A549 (cell line): ENCODE measurements around the gene PLD4. TPM values are rescaled to one million over a fixed set of nuclear protein-coding genes. Genes with fewer than 3 reads are reported as not detected.

Source experiments
- ATAC-seq, 2 experiments: fragments of 200-7000 bp in 1 of 2; fragments of >200 bp in 1 of 2; cut with Nextera tagmentation in 1 of 2; cut with Tn5 transposase in 1 of 2; 3 replicates each; pipeline versions ENCODE4 v1.8.0 to v1.9.1; 2018 to 2020; ENCODE audit warnings: mild to moderate bottlenecking in 1 of 2, moderate library complexity in 1 of 2
- CTCF ChIA-PET: fragments of 300-600 bp; sonication (Branson Sonifier 250); formaldehyde crosslinking; extraction: SDS; loops from one replicate; lab custom pipeline; 2021; ENCODE audit warnings: antibody characterized with exemption, inconsistent platforms; lab: Yijun Ruan, JAX
- POLR2A ChIA-PET: fragments of 350-600 bp; formaldehyde crosslinking; extraction: SDS; loops from one replicate; lab custom pipeline; 2021; ENCODE audit warnings: antibody characterized with exemption, inconsistent platforms; lab: Yijun Ruan, JAX
- DNase-seq, 2 experiments: peaks; one replicate each; pipeline versions ENCODE4 v3.0.0 to v3.0.0-alpha.2; 2011 to 2016; ENCODE audit warnings: low read depth in 1 of 2, low spot score in 1 of 2
- FAIRE-seq: peaks from 2 replicates; lab custom pipeline; 2011; peaks lifted over from hg19 to GRCh38; lab: Jason Lieb, UNC
- H3K27ac ChIP-seq, 2 experiments: fragments of >200 bp; sonication (Bioruptor Twin); formaldehyde crosslinking; 3 replicates each; pipeline ENCODE4 v1.5.1; 2016 to 2017
- H3K4me1 ChIP-seq: fragments of >200 bp; sonication (Bioruptor Twin); formaldehyde crosslinking; 3 replicates; pipeline ENCODE4 v1.6.1; 2016
- H3K4me2 ChIP-seq: fragments of >200 bp; sonication (Bioruptor Twin); formaldehyde crosslinking; 3 replicates; pipeline ENCODE4 v1.6.1; 2016
- H3K4me3 ChIP-seq: fragments of >200 bp; sonication (Bioruptor Twin); formaldehyde crosslinking; 3 replicates; pipeline ENCODE4 v1.5.1; 2016
- H3K9me3 ChIP-seq: fragments of >200 bp; sonication (Bioruptor Twin); formaldehyde crosslinking; 3 replicates; pipeline ENCODE4 v1.6.1; 2016
- EHMT2 ChIP-seq: fragments of 200-600 bp; sonication (generic); IDR thresholded peaks from 2 replicates; pipeline ENCODE4 v1.6.1; 2016; ENCODE audit warnings: antibody characterized with exemption, low read depth, mild to moderate bottlenecking, moderate library complexity
- FOXS1 ChIP-seq: fragments of 250-450 bp; sonication (Bioruptor Pico); IDR thresholded peaks from 2 replicates; pipeline ENCODE4 v1.5.0; 2020; ENCODE audit warnings: mild to moderate bottlenecking, moderate library complexity
- GATA3 ChIP-seq: IDR thresholded peaks from 2 replicates; pipeline ENCODE4 v1.6.1; 2012; ENCODE audit warnings: borderline replicate concordance
- HOXB5 ChIP-seq: fragments of 250-450 bp; sonication (Bioruptor Pico); IDR thresholded peaks from 2 replicates; pipeline ENCODE4 v1.5.0; 2020; ENCODE audit warnings: mild to moderate bottlenecking, moderate library complexity
- JUN ChIP-seq, 2 experiments: fragments of >200 bp; sonication (Bioruptor Twin); formaldehyde crosslinking; IDR thresholded peaks; 2 replicates in 1 of 2; 3 replicates in 1 of 2; pipeline ENCODE4 v1.6.1; 2016 to 2017
- KDM5A ChIP-seq: fragments of 200-600 bp; sonication (generic); IDR thresholded peaks from 2 replicates; pipeline ENCODE4 v1.6.1; 2016; ENCODE audit warnings: antibody characterized with exemption, mild to moderate bottlenecking
- NPAS2 ChIP-seq: fragments of 250-450 bp; sonication (Bioruptor Pico); IDR thresholded peaks from 2 replicates; pipeline ENCODE4 v1.8.0; 2022; ENCODE audit warnings: mild to moderate bottlenecking, moderate library complexity, borderline replicate concordance
- NR3C1 ChIP-seq: fragments of >200 bp; sonication (Bioruptor Twin); formaldehyde crosslinking; IDR thresholded peaks from 3 replicates; pipeline ENCODE4 v1.6.1; 2017
- PHF8 ChIP-seq: fragments of 200-600 bp; sonication (generic); IDR thresholded peaks from 2 replicates; pipeline ENCODE4 v1.6.1; 2016; ENCODE audit warnings: low read depth, mild to moderate bottlenecking, antibody characterized with exemption, moderate library complexity, borderline replicate concordance
- ZNF302 ChIP-seq: fragments of 250-450 bp; sonication (Bioruptor Pico); IDR thresholded peaks from 2 replicates; pipeline ENCODE4 v1.9.0; 2021; ENCODE audit warnings: inconsistent platforms, mild to moderate bottlenecking, moderate library complexity
- WGBS: methylation state at CpG from one replicate; pipeline ENCODE4 v1.1.6; 2017; ENCODE audit errors: missing lambda C conversion rate; 5-methylcytosine and 5-hydroxymethylcytosine counted together
- polyA plus RNA-seq, 4 experiments: library from polyadenylated mRNA; depleted of rRNA in 3 of 4; stranded (reverse); fragments of >200 nt; fragmentation: RNase III in 1 of 4; extraction: RNeasy Plus Mini Kit Qiagen cat#74134 plus additional on column Dnase treatment in 1 of 4; gene quantifications; 2 replicates in 3 of 4; 3 replicates in 1 of 4; pipeline ENCODE4 v1.2.3, GENCODE V29; 2011 to 2017
- TF ChIP-seq, protein P1 (sequence below): fragments of 200-600 bp; sonication (generic); IDR thresholded peaks from 2 replicates; pipeline ENCODE4 v1.6.1; 2016; ENCODE audit warnings: antibody characterized with exemption, mild to moderate bottlenecking, moderate library complexity
- TF ChIP-seq, protein P2 (sequence below): fragments of >200 bp; sonication (Bioruptor Twin); formaldehyde crosslinking; IDR thresholded peaks from 3 replicates; pipeline ENCODE4 v1.6.1; 2016
- TF ChIP-seq, protein P3 (sequence below): IDR thresholded peaks from 2 replicates; pipeline ENCODE4 v1.6.1; 2012
- TF ChIP-seq, protein P4 (sequence below): fragments of >200 bp; sonication (Bioruptor Twin); formaldehyde crosslinking; IDR thresholded peaks from 3 replicates; pipeline ENCODE4 v1.5.1; 2016
- TF ChIP-seq, protein P5 (sequence below): fragments of 250-450 bp; sonication (Bioruptor Pico); IDR thresholded peaks from 2 replicates; pipeline ENCODE4 v1.5.0; 2021; ENCODE audit warnings: mild to moderate bottlenecking, moderate library complexity, borderline replicate concordance

PLD4 gene
- polyA plus RNA-seq, 2 of the 4 experiments (the other 2 are of a cell fraction) = 0.01 TPM

DNA sequence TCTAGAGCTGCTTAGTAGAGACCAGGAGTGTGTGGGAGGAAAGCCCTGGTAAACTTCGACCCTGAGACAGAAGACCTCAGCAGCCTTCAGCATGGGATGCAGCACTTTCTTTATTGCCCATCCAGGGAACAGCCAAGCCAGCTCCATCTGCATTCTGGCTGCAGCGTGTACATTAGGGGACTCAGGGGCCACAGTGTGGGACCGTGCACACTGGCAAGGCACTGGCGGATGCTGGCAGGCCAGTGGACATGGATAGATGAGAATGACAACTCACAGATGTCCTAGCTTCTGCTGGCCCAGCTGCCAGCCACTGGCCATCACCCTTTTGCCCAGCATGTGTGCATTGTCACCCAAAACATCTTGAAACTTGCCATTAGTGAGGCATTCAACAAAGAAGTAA lies 12.5 kb downstream of the PLD4 start:
- CTCF ChIA-PET = interaction anchor here (0.6 to 8.8 kb wide), 7 partner anchors 14 to 249 kb away, joined by 3 to 86 read pairs (median 5); no protein-coding TSS in a partner anchor
- no peak for TF ChIP-seq PHF8
- TF ChIP-seq FOXS1 (CRISPR knock-in tag) = no peak
- TF ChIP-seq NR3C1 = no peak
- TF ChIP-seq, protein P1, sequence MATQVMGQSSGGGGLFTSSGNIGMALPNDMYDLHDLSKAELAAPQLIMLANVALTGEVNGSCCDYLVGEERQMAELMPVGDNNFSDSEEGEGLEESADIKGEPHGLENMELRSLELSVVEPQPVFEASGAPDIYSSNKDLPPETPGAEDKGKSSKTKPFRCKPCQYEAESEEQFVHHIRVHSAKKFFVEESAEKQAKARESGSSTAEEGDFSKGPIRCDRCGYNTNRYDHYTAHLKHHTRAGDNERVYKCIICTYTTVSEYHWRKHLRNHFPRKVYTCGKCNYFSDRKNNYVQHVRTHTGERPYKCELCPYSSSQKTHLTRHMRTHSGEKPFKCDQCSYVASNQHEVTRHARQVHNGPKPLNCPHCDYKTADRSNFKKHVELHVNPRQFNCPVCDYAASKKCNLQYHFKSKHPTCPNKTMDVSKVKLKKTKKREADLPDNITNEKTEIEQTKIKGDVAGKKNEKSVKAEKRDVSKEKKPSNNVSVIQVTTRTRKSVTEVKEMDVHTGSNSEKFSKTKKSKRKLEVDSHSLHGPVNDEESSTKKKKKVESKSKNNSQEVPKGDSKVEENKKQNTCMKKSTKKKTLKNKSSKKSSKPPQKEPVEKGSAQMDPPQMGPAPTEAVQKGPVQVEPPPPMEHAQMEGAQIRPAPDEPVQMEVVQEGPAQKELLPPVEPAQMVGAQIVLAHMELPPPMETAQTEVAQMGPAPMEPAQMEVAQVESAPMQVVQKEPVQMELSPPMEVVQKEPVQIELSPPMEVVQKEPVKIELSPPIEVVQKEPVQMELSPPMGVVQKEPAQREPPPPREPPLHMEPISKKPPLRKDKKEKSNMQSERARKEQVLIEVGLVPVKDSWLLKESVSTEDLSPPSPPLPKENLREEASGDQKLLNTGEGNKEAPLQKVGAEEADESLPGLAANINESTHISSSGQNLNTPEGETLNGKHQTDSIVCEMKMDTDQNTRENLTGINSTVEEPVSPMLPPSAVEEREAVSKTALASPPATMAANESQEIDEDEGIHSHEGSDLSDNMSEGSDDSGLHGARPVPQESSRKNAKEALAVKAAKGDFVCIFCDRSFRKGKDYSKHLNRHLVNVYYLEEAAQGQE = no peak
- no peak for TF ChIP-seq EHMT2
- TF ChIP-seq, protein P2, sequence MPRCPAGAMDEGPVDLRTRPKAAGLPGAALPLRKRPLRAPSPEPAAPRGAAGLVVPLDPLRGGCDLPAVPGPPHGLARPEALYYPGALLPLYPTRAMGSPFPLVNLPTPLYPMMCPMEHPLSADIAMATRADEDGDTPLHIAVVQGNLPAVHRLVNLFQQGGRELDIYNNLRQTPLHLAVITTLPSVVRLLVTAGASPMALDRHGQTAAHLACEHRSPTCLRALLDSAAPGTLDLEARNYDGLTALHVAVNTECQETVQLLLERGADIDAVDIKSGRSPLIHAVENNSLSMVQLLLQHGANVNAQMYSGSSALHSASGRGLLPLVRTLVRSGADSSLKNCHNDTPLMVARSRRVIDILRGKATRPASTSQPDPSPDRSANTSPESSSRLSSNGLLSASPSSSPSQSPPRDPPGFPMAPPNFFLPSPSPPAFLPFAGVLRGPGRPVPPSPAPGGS = no peak
- POLR2A ChIA-PET = interaction anchor here (1.8 kb wide), 1 partner anchor 33 kb away, joined by 5 read pairs; no protein-coding TSS in a partner anchor
- peaks cover 7% of the 10 kb centered on the region; the same call in 1 of the 3 replicates for H3K4me1 ChIP-seq
- H3K27ac ChIP-seq = no peak overlapping the region
- FAIRE-seq (no peak), DNase-seq (no peak), ATAC-seq (no peak)
- H3K4me3 ChIP-seq = no peak overlapping the region
- 94% methylated on average over 4 of the region's 4 CpGs for WGBS
- no peaks in the 10 kb centered on the region for H3K9me3 ChIP-seq
- no peak overlapping the region for H3K4me2 ChIP-seq

DNA sequence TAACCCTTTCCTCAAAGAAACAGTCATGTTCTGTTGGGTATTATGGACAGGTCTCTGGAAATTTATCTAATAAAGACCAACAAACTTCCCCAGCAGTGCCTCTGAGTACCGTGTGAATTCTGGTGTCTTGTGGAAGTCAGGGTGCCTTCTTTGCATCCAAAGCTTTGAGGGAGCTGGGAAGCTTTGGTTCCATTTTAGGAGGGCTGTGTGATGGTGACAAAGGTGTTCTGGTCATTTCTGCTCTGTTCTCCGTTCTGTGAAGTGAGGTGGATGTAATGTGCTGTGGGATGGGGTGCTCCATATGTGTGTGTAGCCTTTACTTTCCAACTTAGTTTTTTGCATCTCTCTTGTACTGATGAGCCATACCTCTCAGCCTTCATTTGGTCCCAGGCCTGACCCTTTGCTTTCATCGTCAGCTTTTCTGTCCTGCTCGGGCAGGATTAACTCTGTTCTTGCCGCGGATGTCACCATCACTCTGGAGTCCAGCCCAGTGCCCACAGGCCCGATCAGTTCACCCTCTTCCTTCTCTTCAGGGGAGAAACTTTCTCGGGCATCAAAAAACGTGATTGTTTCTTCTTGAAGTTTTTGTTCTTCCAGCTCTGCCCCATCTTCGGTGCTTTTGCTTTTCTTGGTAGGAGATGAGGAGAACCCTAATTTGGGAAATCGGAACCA lies 13.2 kb downstream of the PLD4 start:
- ATAC-seq (no peak), DNase-seq (no peak), FAIRE-seq (no peak)
- Histone ChIP-seq H3K4me3 (no peak overlapping the region), H3K4me2 (no peak overlapping the region), H3K4me1 (peaks cover 5% of the 10 kb centered on the region; the same call in 1 of the 3 replicates), H3K9me3 (no peaks in the 10 kb centered on the region), H3K27ac (no peak overlapping the region)
- ChIA-PET CTCF (interaction anchor here (0.6 to 8.8 kb wide), 7 partner anchors 14 to 248 kb away, joined by 3 to 86 read pairs (median 5); no protein-coding TSS in a partner anchor), POLR2A (interaction anchor here (1.8 kb wide), 1 partner anchor 33 kb away, joined by 5 read pairs; no protein-coding TSS in a partner anchor)
- TF ChIP-seq HOXB5 (no peak), ZNF302 (CRISPR knock-in tag) (no peak), KDM5A (no peak), JUN (IDR thresholded peaks at IDR 0.05) (no peak), NPAS2 (no peak), GATA3 (no peak)
- TF ChIP-seq, protein P3, sequence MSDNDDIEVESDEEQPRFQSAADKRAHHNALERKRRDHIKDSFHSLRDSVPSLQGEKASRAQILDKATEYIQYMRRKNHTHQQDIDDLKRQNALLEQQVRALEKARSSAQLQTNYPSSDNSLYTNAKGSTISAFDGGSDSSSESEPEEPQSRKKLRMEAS = no peak
- TF ChIP-seq, protein P4, sequence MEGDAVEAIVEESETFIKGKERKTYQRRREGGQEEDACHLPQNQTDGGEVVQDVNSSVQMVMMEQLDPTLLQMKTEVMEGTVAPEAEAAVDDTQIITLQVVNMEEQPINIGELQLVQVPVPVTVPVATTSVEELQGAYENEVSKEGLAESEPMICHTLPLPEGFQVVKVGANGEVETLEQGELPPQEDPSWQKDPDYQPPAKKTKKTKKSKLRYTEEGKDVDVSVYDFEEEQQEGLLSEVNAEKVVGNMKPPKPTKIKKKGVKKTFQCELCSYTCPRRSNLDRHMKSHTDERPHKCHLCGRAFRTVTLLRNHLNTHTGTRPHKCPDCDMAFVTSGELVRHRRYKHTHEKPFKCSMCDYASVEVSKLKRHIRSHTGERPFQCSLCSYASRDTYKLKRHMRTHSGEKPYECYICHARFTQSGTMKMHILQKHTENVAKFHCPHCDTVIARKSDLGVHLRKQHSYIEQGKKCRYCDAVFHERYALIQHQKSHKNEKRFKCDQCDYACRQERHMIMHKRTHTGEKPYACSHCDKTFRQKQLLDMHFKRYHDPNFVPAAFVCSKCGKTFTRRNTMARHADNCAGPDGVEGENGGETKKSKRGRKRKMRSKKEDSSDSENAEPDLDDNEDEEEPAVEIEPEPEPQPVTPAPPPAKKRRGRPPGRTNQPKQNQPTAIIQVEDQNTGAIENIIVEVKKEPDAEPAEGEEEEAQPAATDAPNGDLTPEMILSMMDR = no peak
- TF ChIP-seq, protein P5, sequence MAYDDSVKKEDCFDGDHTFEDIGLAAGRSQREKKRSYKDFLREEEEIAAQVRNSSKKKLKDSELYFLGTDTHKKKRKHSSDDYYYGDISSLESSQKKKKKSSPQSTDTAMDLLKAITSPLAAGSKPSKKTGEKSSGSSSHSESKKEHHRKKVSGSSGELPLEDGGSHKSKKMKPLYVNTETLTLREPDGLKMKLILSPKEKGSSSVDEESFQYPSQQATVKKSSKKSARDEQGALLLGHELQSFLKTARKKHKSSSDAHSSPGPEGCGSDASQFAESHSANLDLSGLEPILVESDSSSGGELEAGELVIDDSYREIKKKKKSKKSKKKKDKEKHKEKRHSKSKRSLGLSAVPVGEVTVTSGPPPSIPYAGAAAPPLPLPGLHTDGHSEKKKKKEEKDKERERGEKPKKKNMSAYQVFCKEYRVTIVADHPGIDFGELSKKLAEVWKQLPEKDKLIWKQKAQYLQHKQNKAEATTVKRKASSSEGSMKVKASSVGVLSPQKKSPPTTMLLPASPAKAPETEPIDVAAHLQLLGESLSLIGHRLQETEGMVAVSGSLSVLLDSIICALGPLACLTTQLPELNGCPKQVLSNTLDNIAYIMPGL (CRISPR knock-in tag) = no peak
- TF ChIP-seq, protein P2 = no peak
- 84% methylated on average over 11 of the region's 11 CpGs for WGBS
